Epidermal melanocyte (primary cell): ENCODE measurements around the gene STK16.

Source experiments
- DNase-seq: peaks from one replicate; pipeline ENCODE4 v3.0.0; 2011; ENCODE audit warnings: low spot score; ENCODE audit not compliant: insufficient read length

Gene STK16

DNA sequence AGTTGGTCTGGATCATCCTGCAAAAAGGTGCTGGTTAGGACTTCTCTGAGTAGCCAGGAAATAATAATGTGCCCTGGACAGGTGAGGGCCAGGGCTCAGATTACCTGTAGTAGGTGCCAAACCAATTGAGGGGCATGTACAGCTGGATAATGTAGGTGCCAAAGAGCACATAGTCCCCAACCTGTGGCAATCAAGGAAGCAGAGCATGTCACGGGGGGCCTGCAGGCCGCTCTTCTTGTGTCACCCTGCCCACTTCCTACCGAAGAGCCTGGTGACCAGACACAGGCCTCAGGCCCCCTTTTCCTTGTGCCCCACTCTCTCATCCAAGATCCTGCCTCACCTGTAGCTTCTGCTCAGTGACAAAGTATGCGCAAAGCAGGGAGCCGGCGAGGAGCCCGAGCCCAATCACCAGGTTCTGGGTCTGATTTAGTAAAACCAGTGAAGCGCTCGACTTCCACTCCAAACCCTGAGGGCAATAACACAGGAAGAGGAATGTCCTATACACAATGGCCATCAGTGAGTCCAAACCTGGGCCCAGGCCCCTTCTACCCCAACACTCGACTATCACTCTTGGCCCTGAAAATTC is 31.7 kb upstream of the STK16 start:
- DNase-seq, result no peak

DNA sequence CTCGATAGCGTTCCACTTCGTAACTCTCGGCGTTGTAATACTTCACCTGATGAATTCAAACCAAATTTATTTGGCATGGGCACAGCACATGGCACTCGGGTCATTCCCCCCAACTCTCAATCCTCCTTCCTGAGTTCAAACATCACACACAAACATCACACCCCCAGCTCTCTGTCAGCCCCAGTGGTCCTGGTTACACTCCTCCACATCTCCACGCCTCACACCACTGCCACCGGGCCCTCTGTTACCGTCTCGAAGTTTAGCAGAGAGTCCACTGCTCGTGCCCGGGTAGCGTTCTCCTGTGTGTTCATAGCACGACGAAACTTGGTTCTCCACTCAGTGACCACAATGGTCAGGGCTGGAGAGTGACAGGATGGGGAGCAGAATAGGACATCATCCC is 31.1 kb upstream of the STK16 start:
- no peak for DNase-seq

DNA sequence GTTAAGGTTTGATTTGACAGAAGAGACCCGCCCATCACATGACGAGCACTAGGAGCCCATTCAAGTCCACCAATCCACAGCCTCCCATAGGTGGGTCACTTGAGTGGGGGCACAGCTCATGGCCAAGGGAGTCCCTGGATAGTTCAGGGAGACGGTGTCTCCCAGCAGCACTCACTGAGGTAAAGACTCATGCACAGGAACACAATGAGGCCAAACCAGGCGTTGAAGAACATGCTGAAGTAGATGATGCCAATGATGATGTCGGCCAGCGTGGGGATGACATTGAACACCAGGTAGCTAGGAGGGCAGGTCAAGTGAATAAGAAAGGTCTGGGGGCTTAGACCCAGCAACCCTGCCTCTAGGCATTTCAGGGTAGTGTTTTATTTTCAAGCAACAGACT is 30.5 kb upstream of the STK16 start:
- no peak for DNase-seq

DNA sequence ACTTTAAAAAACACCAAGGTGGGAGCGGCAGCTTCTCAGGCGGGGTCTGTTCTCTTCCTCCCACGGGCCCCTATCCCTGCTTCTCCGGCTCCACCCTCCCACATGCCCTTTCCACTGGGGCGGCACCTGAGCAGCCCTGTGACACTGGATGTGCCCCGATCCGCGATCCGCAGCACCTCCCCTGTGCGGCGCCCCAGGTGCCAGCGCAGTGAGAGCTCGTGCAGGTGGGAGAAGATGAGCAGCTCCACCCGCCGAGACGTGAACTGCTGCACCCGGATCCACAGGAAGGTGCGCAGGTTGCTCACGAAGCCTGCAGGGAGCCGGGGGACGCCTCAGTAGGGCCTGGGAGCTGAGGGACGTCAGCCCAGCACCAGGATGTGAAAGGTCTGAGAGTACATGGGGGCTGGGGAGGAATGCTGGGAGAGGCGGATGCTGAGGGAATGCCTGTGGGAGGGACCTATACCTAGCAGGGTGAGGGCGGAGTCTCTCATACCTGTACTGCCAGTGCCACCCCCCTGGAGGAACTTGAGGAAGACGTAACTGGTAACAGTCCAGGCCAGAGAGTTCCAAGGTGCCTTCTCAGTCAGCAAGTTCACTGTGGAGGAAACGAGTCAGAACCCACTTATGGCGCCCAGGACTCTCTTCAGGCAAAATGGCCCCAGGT is 29.3 kb upstream of the STK16 start:
- no peak for DNase-seq

DNA sequence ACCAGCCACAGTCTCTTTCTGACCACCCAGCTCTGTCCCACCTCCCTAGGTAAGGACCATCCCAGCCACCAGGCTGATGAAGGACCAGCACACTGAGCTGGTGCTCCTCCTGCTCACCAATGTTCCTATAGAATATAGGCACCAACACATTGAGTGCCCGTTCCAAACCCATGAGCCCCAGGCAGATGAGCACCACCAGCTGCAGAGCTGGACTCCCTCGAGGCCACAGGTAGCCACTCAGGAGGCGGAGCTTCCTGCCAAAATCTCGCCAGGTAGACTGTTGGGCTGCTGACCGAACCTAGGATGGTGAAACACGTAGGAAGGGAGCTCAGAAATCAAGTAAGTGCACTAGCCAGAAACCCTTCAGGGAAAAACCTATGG is 28.8 kb upstream of the STK16 start:
- no peak for DNase-seq

DNA sequence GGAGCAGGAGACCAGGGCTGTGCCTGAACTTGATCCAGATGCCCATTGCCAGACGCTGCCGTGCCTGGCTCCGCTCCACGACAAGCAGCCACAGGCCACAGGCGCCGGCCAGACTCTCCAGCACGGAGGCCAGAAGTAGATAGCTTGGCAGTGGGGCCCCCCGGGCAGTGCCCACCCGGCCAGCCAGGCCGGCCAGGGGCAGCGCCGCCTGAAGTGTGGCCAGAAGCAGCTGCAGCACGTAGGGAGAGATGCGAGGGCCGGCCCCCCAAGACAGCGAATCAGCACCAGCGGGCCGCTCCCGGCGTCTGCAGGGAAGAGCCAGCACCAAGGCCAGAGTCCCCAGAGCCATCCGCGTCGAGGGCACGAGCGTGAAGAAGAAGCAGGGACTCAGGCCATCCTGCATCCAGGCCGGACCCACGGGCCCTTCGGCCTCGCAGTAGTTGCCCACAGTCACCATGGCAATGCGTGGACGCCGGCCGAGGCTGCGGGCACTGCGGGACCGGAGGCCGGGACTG is 27.0 kb upstream of the STK16 start:
- DNase-seq, result peak; percentile 53

DNA sequence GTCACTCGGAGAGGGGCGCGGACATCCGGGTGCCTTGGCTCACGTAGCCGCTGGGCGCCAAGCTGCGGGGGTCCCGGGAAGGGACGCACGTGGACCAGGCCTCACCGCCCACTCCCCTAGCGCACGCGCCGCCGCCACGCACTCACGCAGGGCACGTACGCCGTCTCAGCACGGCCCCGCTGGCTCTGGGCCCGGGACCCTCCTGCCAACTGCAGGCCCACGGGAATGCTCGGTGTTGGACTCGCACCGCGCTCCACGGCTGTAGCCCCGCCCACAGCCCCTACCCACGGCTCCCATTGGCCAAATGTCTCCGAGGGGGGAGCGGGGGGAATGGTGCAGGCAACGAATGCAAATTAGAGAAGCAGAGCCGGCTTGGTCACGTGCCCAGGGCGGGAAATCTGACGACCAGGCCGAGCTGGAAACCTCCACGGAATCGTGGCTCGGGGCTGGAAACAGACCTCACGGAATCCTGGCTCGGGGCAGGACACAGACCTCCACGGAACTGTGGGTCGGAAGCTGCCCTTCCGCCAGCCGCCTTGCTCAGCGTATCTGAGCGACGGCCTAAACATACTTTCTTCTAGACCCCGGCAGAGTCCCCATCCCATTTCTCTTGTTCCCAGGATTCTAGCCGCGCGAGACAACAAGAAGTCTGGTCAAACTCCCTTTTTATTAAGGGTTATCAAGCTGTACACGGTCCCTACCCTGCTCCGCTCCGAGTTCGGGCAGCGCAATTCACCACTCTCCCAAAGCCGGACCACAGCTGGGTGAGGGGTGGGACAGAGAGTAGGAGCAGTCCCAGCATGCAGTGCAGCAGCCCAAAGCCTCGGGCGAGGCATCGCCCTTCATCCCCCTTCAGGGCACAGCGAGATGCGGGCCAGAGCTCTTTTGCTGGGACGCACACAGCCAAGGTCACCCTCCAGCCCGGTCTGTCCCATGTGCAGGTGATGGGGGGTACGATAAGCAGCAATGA is 26.3 kb upstream of the STK16 start, which contains the start of gene ABCB6:
Gene ABCB6 (minus strand): TSS at position 227 of the 970 bp plus-strand sequence. CDS start 285 bp downstream, outside the sequence.
- peak; percentile 97 for DNase-seq

DNA sequence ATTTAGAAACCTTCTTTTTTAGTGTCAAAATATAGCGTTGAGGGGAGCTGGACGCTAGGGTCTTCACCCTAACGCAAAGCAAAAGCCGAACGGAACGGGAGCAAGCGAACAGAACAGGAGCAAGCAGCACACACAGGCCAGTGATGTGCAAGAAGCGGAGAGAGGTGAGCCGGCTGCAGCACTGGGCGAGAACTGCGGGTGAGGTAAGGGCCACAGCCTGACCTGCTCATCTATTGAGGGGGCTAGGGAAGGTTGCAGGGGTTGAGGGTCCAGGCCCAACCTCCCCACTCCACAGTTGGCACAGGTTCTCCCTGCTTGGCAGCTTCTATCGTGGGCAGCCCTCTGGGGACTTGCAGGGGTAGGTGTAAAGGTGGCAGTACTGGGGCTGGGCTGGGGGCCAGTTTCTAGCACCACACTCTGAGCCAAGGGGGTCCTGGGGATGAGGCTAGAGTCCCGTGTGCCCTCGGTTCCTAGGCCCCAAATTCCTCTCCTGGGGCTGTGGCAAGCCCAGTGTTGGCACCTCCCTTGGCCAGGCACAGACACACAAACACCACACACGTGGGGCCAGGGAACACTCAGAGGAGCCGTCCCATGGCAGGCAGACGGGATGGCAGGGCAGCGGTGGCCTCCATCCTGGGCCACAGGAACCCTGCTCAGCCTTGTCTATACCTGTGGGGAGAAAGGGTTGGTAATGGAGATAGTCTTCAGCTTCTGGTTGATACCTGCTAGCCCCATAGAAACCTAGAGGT is 25.3 kb upstream of the STK16 start:
- DNase-seq, result no peak

DNA sequence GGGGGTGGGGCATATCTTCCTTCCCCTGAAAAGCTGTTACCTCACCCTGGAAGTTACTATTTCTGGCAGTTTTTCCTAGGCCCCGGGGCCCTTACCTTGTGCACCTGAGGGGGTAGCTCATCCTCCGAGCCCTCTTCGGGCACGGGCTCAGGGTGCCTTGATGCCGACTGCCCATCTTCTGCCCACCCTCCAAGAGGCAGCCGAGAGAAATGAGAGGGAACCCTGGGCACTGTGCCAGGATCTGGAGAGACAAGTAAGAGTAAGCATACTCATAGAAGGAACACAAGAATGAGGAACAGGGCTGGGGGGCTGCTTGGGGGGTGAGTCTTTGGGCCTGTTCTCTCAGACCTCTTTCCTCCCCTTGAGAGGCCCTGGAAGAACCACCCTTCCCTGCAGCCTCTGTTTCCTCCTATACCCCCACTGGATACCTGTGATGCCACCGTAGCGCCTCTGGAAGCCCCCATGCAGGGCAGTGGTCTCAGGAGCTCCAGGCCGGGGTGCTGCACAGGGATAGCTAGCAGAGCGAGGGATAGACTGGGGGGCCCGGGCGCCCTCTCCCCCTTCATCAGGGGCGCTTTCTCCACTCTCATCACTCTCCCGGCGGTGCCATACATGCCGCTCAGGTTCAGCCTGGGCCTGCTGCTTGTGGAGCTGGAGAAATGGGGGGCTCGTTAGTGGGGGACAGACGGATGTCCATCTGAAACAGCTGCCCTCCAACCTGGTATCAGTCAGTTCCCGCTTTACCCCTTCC is 24.5 kb upstream of the STK16 start:
- no peak for DNase-seq

DNA sequence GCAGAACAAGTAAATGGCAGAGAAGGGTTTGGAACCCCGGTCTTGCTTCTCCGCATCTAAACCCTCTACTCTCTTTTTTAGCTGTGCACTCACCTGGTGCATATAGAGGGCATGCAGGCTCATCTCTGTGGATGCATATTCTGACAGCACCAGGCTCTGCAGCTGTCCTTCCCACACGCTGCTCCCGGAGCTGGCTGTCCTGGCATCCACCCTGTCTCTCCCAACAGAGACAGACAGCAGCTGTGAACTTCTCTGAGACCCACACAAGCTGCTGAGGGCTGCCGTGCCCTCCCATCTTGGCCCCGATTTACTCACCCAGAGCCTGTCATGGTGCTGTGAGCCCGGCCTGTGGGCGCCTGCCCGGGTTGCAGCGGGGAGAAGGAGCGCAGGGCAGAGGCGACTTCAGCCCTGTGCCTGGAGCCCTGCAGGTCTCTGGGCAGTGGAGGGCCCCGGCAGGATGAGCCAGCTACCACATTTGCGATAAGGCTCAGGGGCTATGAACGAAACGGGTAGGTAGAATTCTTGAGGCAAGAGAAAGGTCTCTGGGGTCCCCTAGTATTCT is 23.2 kb upstream of the STK16 start:
- no peak for DNase-seq

DNA sequence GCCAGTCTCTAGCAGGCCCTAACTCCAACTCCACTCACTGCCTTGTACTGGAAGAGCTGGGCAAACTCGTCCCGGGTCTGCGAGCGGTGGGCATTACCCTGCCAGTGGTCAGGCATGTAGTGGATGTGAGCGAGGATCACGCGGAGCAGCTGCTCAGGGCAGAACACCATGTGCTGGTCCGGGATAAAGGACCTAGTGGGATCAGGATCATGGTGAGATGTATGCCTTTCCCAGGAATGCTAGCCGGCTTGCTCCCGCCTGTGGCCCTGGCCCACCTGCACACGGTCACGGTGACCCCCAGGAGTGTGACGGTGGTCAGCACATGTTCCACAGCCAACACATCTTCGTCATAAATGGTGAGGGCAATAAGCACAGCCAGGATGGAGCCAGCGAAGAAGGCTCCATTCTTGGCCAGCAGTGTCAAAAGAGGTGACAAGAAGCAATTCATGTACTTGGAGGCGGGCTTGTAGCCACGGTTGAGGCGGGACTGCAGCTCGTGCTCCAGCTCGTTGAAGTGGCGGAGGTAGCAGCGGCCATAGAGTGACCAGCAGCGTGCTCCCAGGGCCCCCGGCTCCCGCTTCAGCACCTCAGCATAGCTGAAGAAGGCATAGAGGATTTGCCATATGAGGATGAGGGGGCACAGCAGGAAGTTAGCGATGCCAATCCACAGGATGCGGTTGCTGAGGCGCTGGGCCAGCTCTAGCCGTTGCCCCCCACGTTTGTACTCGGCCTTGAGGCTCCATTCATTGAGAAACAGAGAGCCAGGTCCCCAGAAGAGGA is 21.3 kb upstream of the STK16 start:
- no peak for DNase-seq

DNA sequence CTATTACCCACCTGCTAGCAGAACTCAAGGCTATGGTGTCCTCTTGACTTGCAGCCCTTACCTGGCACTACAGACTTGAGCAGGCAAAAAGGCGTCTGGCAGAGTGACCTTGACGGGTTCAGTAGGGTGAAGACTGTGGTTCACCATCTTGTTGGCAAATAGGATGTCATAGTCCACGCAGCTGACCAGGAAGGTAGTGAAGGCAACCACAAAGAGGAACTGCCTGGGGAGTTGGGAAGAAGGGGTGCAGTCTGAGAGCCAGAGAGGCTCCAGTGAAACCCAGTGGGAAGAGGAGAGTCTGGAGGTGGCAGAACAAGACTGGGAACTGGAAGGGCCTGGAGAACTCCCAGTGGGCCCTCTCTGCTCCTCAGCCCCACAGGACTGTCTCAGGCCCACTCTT is 19.9 kb upstream of the STK16 start:
- DNase-seq, result no peak

DNA sequence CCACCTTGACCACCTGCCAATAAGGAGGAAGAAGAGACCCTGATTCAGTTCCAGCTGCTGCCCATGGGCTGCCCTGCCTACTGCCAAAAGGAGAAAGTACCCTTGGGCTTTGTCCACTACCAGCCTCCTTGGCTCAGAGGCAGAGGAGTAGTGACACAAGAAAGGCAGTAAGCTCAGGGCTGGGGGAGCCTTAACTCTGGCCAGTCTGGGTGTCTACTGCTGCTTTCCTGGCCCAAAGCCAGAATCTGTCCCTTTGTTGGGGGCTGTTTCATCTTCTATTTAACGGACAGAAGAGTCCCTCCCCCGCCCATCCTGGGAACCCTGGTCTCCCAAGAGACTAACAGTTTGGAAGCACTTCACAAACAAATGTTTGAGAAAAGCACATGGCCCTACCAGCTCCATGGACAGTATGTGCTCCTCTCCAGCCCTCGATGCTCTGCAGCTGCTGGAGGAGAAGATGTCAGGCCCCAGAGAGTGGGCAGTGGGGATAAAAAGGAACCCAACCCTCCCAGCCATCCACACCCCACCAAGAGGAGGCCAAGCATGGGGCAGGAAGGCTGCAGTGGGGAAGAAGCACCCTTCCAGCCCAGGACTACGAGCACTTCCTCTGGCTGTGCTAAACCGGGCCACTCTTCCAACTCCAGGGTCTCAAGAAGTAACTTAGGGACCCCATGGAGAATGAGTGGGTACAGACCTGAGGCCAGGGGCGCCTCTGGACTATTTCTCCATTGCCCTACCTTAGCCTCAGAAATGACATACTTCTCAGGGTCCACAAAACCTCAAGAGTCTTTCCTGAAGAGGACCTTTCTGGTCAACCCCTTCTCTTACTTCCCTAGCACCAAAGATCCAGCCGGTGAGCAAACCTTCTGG is 17.0 kb upstream of the STK16 start:
- DNase-seq, result no peak

DNA sequence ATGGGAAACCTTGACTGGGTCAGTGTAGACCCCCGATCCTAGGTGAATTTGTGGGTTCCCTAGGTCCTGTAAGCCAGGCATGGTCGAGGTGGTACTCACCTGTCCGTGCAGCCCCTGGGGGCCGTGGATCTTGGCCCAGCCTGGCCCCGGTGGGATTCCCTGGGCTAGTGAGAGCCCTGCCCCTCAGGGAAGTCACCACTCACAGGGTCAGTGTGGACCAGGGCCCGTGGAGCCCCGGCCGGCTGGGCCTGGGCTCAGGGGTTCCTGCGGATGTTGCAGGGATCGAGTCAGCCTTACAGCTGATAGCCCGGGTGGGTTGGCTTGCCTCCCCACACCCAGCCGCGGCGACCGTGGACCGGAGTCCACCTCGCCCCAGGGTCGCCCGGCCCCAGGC is 16.4 kb upstream of the STK16 start:
- DNase-seq, result no peak

DNA sequence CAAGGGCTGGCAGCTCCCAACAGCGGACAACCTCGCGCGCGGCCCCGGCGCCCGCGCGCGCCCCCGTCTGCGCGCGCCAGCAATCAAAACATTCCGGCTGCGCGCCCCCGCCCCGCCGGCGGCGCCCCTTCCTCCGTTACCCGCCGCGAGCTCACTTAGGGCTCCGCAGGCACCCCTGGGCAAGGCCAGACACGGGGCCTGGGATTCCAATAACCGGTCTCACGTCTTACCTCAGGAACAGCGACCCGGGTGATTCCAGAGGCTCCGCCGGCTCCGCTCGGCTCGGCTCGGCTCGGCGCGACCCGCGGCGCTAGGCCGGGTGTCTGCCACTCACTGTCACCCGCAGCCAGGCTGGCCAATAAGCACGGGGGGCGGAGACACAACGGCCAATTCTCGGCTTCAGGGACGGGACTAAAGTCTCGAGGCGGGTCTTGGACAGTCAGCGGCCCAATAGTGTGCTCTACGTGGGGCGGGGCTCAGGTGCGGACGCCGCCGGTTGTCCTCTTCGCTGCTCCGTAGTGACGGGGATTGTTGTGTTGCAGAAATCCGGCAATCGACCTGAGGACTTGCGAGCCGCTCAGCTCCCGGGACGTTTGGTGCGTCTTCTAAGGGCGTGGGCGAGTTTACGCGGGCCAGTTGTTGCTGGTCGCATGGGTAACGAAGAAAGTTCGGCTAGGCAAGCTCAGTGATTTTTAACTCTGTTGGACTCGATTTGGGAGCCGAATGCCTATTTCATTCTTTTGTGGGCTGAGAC is 15.8 kb upstream of the STK16 start, which contains the start of the genes ANKZF1 and ATG9A:
Gene ANKZF1 (plus strand): TSS at position 502 of the 754 bp plus-strand sequence. CDS start 452 bp downstream, outside the sequence.
Gene ATG9A (minus strand): TSS at position 332 of the 754 bp plus-strand sequence. CDS start 1,612 bp downstream, outside the sequence.
- DNase-seq, result peak; percentile 99

DNA sequence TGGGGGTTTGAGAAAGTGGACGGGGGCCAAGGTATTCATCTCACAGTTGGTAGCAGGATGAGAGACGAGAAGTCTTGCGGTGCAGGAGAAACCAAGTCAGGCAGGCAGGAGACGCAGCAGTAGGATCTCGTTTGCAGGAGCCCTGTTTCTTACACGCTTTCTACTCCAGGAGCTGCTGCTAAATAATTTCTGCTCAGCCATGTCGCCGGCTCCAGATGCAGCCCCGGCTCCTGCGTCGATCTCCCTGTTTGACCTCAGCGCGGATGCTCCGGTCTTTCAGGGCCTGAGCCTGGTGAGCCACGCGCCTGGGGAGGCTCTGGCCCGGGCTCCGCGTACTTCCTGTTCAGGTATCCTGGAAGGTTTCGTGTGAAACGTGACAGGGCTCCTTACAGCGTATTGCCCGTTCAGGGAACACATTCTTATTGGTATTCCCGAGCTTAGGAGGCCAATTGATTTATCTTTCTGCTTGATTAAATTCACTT is 15.2 kb upstream of the STK16 start:
- DNase-seq, result no peak

DNA sequence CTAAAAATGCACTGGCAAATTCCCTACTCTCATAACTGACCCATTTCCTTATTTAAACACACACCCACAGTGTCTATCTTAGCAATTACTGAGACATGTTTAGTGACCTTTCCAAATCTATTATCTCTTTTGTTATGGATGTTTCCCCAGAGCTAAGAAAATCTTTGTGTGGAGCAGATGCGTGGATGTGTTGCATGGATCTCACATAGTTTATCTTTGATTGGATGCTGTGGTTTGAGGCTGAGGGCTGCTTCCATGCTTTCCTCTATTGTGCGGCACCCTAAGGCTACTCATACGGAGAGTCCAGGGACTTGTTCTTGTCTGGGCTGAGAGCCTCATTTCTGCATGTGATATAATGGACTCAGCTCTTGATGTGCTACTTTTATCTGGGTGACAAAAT is 10.9 kb upstream of the STK16 start:
- DNase-seq, result no peak
